ENCODE data around the gene NLRP8.
"Not testable (repeated sequence)": the region's sequence is repeated elsewhere in the genome, so short reads cannot be mapped to it uniquely, and the experiment has no call there.

The NLRP8 gene

DNA sequence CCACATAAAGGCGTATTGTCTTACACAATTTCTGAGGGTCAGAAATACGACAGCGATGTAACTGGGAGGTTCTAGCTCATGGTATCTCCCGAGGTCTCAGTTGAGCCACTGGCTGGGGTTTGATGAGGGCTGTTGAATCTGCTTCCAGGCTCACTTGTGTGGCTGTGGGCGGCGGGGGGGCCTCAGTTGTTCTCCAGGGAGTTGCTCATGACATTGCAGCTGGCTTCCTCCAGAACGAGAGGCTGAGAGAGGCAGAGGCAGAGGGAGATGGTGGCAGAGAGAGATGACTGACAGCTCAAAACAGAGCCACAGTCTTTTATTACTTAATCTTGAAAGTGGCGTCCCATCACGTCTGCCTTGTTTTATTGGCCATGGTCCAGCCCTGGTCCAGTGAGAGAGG lies 32.8 kb downstream of the NLRP8 start:
- no peak for DNase-seq

DNA sequence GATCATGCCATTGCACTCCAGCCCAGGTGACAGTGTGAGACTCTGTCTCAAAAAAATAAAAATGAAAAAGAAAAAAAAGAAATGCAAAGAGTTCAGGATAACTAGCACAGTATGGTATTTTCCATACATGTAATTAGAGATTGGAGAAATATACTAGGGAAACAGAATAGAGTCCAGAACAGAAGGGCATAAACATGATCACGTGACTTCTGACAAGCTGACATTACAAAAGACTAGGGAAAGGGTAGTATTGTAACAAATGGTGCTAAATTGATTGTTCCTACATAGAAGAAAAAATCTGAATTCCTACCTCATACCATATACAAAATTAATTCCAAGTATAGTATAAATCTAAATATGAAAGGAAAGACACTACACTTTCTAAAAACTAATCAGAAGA lies 37.6 kb downstream of the NLRP8 start:
- DNase-seq: no peak

DNA sequence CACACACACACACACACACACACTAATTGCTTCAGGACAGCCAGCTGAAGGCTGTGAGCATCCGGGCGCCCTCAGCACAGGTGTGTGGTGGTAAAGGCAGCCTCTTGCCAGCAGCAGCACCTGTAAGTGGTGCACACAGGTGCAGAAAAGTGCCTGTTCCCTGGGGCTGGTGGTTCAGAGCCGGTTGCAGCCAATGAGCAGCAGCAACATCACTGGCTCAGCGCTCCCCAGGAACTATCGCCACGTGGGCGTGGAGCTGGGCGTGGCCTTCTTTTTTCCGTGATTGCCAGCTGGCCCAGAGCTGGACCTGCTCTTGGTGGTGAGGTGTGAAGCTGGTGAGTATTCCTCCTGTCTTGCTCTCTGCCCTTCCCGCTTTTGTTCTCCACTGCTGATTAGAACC lies 38.9 kb downstream of the NLRP8 start, which contains the start of gene NLRP5:
Gene NLRP5, plus strand, starts transcription at position 289 of the 400 bp plus-strand sequence.
- no peak for DNase-seq

DNA sequence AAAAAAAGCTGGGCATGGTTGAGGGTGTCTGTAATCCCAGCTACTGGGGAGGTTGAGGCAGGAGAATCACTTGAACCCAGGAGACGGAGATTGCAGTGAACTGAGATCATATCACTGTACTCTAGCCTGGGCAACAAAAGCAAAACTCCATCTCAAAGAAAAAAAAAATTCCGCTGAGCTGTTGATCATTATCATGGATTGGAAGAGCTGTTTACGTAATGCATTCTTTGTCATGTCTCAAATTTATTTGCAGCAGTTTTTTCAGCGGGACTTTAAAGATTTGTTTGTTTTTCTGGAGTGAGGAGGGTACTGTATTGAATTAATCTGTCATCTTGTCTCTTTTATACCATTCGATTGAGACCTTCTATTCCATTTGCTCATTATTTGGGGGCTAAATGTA lies 43.2 kb downstream of the NLRP8 start:
- no peak for DNase-seq

DNA sequence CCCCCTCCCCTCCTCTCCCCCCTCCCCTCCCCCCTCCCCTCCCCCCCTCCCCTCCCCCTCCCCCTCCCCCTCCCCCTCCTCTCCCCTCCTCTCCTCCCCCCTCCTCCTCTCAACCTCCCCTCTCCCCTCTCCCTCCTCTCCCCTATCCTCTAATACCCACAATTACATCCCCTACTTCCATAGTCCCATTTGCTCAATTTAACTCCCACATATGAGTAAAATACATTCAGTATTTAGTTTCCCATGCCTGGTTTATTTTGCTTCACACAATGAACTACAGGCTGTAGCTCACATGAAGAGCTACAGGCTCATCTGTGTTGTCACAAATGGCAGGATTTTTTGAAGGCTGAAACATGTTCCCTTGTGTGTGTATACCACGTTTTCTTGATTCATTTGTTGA lies 45.9 kb downstream of the NLRP8 start:
- DNase-seq: no peak

DNA sequence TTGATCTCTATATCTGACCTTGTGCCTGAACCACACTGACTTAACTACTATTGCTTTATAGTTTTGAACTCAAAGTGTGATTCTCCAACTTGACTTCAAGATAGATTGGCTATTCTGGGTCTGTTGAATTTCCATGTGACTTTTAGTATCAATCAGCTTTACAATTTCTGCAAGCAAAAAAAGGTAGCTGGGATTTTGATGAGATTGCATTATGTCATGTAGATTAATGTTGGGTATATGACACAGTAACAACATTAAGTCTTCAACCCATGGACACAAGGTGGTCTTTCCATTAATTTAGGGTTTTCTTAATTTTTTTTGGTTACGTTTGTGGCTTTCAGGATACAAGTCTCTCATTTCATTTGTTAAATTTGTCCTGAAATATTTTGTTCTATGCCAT lies 67.1 kb downstream of the NLRP8 start:
- DNase-seq: no peak

DNA sequence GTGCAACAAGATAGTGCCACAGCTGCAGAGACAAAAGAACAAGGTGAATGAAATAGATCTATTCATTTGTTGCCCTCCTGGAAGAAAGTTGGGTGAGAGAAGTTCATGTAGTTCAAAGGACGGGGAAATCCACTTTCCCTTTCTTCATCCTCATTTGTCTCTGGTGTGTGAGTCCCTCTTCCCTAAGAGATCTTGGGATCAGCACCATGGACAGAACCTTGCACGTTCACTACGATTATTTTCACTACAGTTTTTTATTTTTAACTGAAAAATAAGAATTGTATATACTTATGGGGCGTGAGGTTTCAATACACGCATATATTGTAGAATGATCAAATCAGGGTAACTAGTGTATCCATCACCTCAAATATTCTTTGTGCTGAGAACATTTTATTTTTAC lies 68.1 kb downstream of the NLRP8 start:
- no peak for DNase-seq

DNA sequence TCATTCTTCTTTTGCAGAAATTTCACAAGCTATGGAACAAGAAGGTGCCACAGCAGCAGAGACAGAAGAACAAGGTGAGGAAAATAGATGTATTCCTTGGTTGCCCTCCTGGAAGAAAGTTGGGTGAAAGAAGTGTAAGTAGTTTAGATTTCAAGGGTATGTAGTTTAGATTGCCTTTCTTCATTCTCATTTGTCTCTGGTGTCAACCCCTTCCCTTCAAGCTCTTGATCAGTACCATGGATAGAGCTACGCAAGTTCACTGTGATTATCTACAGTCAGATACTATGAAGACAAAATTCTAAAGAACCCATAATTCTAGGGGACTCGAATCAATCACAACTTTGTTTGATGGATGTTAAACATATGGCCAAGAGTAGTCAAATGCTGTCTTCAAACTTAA lies 71.7 kb downstream of the NLRP8 start:
- DNase-seq: not testable (repeated sequence)

DNA sequence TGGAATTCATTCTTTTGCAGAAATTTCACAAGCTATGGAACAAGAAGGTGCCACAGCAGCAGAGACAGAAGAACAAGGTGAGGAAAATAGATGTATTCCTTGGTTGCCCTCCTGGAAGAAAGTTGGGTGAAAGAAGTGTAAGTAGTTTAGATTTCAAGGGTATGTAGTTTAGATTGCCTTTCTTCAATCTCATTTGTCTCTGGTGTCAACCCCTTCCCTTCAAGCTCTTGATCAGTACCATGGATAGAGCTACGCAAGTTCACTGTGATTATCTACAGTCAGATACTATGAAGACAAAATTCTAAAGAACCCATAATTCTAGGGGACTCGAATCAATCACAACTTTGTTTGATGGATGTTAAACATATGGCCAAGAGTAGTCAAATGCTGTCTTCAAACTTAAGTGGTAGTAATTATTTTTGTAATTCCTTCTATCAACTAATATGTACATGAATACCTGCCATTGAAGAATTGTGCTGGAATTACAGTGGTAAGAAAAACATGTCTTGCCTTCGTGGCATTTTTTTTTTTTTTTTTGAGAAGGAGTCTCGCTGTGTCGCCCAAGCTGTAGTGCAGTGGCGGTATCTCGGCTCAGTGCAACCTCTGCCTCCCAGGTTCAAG lies 72.8 kb downstream of the NLRP8 start:
- not testable (repeated sequence) for DNase-seq

DNA sequence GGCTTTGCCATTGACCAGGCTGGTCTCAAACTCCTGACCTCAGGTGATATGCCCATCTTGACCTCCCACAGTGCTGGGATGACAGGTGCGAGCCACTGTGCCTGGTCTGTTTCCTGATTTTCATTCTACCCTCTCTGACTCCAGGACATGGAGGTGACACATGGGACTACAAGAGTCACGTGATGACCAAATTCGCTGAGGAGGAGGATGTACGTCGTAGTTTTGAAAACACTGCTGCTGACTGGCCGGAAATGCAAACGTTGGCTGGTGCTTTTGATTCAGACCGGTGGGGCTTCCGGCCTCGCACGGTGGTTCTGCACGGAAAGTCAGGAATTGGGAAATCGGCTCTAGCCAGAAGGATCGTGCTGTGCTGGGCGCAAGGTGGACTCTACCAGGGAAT lies 79.1 kb downstream of the NLRP8 start:
- DNase-seq: no peak
